Measurements from ENCODE around the gene RGL3.
"Not testable (repeated sequence)": the region's sequence is repeated elsewhere in the genome, so short reads cannot be mapped to it uniquely, and the experiment has no call there.

The RGL3 gene

DNA sequence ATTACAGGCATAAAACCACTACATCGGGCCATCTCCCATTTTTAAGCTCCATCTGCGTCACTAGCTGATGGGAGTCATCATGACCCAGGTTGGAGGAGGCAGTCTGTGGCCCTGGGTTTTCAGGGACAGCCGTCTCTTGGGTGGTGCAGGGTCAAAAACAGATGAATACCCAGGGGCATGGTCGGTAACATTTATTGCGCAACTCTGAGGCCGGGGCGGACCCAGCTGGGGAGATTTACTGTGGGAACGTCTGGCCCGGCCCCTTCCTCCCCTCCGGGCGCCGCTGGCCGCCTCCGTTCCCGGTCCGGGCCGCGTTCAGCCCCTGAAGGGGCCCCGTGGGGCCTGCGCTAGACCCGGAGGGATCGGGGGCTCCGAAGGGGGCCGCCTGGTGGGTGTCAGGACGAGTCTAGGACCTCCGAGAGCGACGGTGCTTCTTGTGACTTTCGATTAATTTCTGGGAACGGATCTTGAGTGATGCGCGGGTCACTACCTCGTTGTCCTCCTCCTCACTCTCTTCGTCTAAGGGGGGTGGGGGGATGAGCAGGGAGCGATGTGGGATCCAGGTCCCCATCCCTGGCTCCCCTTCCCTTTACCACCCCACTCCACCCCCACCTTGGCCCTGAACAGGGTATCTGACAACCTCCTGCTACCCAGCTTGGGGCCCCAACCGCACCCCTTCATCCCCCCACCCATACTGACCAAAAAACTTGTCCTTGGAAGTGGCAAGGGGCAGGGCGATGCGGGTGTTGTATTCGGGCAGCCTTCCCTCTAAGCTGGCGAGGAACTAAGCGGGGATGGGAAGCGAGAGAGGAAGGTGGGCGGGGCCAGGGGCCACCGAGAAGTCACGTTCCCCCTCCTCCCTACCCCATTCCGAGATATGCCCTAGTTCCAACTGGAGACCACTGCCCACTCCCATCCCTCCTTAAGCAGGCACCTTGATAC lies 1.6 kb upstream of the RGL3 start:
- no peak for DNase-seq (ENCODE audit: low read depth, low spot score)

DNA sequence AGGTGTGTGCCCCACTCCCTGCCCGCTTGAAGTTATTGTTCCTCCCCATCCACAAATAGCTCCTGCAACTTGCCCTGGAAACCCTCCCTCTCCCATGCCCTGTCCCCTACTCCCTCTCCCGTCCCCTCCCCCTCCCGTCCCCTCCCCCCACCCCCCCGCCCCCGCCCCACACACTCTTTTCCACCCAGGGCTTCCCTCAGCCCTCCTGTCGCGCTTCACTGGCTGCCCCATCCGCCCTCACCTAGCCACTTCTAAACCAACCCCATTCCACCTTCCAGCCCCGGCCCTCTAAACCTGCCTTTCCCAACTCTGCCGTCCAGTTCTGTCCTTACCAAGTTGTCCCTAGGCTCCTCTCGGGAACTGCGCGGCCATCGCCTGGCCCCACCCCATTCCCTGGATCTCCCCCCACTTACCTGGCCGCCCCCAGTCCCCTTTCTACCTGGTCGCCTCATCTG lies 993 bp downstream of the RGL3 start:
- DNase-seq (ENCODE audit: low read depth, low spot score), result no peak

DNA sequence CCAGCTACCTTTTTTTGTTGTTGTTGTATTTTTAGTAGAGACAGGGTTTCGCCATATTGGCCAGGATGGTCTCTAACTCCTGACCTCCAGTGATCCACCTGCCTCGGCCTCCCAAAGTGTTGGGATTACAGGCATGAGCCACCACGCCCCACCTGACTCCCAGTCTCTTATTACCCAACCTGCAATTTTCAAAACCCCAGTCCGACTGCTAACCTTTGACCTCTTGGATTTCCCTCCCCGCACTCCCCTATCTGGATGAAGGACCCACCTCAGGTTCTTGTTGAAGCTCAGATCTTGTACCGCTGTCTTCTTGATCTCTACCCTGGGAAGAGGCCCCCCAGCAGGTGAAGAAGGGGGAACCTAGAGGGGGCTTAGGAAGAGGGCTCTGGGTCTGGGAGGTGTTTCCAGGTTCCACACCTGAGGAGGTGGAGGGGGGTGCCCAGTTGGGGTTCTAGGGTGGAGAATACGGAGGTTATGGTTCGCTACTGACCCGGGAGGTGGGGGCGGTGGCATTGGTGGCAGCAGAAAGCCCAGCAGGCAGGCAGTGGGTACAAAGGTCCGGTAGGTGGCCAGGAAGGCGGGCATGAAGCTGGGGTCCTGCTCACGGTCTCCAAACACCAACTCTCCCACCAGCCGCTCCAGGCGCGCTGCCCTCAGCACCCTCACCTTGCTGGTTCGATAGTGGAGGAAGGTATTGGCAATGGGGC lies 2.6 kb downstream of the RGL3 start:
- DNase-seq (ENCODE audit: low read depth, low spot score), result no peak

DNA sequence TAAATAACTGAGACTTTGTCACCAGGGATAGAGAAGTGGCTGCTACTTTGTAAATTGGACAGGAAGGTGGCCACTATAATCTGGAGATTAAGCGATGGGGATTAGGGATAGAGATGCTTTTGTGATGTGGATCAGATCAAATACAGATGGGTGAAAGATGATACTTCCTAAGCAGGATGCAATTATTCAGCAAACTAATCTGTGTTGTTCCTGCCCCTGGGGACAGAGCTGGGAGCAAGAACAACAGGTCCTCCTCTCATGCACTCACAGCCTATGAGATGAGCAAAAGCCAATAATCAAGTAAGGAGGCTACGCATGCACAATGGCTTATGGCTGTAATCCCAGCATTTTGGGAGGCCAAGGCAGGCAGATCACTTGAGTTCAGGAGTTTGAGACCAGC lies 4.6 kb downstream of the RGL3 start:
- DNase-seq (ENCODE audit: low read depth, low spot score), result no peak

DNA sequence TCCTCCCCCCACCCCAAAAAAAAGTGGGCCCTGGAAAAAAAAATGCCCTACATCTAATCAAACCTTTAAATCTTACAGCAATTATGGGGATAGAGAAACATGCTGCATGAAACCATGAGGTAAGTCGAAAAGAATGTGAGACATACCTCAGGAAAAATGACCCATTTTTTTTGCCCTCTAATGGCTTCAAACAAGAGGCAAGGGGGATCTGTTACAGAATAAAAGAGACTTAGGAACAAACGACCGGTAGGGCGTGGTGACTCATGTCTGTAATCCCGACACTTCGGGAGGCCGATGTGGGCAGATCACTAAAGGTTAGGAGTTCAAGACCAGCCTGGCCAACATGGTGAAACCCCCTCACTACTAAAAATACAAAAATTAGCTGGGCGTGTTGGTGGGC lies 8.4 kb downstream of the RGL3 start:
- no peak for DNase-seq (ENCODE audit: low read depth, low spot score)

DNA sequence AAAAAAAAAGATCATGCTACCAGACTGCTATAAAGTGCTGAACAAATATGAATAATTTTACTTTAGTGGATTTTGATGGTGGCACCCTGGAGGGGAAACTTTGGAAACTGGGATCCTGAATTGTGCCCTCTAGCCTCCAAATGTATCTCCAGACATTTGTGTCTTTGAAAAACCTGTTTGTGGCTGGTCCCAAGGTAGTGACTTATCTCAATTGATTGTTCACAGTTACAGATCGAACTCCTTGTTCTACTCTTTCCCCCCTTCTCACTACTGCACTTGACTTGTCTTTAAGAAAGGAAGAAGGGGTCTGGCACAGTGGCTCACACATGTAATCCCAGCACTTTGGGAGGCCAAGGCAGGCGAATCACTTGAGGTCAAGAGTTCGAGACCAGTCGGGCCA lies 10.5 kb downstream of the RGL3 start:
- DNase-seq (ENCODE audit: low read depth, low spot score), result no peak

DNA sequence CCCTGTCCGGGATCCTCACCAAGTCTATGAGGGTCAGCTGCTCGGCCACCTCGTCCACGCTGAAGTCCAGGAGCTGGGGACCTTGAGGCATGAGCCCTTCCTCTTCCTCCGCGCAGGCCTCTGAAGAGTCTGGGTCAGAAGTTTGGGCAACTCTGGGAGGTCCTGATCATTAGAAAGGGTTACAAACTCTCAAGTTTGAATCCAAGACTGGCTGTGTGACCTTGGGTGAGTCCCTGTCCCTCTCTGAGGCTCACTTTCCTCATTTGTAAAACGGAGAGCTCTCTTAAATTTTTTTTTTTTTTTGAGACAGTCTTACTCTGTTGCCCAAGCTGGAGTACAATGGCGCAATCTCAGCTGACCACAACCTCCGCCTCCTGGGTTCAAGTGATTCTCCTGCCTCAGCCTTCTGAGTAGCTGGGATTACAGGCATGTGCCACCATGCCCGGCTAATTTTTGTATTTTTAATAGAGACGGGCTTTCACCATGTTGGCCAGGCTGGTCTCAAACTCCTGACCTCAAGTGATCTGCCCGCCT lies 12.3 kb downstream of the RGL3 start:
- DNase-seq (ENCODE audit: low read depth, low spot score), result not testable (repeated sequence)

DNA sequence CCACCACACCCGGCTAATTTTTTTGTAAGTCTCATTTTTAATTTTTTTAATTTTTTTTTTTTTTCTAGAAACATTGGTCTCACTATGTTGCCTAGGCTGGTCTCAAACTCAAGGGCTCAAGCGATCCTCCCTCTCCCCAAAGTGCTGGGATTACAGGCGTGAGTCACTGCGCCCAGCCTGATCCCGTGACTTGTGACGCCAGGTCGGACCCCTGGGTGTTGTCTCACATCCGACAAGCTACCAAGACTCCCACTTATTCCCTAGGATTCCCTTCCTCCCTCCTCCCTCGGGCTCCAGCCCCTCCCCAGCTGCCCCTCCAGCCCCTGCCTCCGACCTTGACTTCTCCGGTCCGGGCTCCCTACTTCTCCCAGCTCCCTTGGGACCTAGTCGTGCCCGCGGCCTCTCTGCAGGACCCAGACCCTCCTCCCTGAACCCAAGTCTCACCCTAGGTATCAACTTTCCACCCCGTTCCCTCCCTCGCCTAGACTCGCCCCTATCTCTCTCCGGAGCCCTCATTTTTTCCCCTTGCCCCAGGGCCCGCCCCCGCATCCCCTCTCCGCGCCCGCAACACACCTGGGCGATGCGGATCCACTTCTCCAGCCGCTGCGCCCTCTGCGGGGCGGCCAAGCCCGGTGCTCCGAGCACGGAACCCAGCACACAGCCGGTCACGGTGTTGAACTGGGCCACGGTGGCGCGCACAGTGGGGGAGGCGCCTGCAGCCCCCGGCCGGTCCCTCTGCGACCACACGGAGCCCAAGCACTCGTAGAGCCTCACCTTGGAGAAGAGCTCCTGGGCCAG lies 13.1 kb downstream of the RGL3 start:
- no peak for DNase-seq (ENCODE audit: low read depth, low spot score)

DNA sequence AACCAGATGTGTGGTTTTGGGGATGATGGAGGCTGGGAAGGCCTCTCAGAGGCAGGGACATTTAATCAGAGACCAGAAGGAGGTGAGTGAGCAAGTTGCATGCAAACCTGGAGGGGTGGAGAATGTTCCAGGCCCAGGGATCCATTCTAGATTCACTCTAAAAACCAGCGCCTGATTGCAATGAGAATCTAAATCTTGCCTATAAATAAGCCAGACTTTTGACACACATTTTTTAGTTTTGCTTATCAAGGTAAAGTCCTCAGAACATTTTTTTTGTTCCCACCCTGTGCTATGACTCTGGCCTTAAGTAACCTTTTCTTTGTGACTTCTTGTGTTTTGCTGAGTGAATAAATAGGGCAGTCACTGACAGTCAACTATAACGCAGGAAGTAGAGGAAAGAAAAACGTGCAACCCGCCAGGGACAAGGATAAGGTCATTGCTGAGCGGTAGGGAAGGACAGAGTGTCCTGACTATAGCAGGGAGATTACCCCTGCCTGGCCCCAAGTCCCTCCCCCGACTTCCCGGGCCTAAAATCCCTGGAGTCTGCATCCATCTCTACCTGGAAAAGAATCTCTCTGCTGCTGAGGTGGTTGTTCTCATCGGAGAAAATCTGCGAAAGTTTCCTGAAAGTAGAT lies 14.4 kb downstream of the RGL3 start:
- no peak for DNase-seq (ENCODE audit: low read depth, low spot score)

DNA sequence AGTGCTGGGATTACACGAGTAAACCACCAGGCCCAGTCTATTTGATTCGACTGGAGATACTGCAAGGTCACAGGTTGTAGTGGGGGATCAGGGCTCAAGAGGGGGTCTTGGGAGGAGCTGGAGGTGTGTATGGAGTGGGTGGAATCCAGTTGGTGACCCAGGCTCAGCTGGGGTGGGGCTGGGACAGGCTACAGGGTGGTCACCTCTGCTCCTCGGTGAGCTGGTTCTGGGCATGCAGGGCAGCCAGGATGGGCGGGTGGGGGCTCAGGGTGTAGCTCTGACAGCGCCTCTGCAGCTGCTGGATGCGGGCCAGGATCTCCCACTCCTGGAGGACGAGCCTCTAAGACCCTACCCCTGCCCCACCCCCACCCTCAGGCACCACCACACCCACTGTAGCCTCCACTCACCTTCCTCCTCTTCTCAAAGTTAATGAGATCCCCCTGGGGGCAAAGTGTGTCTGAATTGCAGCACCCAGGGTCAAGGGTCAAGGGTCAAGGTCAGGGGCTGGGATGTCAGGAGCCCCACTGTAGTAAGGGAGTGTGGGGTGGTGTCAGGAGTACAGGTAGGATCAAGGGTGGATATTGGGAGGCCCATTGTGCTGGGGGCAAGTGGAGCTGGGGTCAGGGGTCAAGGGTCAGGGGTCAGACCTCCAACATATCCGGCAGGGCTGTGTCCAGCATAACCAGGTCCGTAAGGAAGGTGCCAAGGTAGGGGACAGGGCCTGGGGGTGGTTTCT lies 17.1 kb downstream of the RGL3 start:
- DNase-seq (ENCODE audit: low read depth, low spot score), result no peak

DNA sequence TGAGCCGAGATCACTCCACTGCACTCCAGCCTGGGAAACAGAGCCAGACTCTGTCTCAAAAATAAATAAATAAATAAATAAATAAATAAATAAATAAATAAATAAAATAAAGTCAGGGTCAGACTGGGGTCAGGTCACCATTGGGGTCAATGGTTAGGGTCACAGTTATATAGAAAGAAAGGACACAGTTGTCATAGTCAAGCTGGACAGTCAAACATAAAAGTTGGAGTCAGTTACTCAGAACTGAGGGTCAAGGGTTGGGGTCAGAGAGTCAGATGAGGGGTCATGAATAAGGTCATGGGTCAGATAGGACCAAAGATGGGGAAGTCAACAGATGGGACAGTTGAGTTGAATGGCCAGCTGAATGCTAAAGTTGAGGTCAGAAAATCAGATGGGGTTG lies 18.3 kb downstream of the RGL3 start:
- no peak for DNase-seq (ENCODE audit: low read depth, low spot score)

DNA sequence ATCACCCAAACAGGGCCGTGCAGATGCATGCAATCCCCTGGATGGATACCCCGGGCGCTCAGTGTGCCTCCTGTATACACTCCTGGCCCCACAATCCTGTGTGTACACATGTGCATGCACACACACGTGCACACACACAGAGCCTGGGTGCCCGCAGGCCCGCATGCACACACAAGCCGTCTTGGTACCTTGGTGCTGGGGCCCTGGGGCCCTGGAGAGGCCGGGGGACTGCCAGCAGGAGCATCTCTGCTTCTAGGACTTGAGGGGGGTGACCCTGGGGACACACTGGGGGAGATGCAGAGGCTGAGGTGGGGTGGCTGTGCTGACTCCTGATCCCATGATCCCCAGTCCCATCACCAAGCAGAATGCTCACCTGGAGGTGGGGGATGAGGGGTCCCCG lies 19.4 kb downstream of the RGL3 start:
- no peak for DNase-seq (ENCODE audit: low read depth, low spot score)

DNA sequence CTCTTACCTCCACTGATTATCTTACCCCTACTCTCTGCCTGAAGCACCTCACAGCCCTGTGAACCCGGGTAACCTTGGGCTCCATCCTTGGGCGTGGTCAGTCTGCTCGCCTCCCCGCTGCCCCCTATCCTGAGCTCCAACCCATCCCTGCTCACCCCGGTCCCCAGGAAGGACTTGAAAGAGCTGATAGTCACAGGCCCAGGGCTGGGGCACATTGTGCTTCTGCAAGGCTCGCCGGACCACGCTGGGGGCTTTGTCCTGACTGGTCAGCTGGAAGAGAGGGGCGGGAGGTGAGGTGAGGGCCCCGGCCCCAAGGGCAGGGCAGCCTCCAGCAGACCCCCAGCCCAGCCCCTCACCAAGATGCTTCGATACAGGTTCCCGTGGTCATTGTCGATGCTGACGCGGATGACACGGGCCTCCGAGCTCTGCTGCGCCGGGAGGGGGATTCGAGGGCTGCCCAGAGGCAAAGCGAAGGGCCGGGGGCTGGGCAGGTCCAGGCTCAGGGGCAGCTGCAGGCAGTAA lies 22.0 kb downstream of the RGL3 start:
- no peak for DNase-seq (ENCODE audit: low read depth, low spot score)

DNA sequence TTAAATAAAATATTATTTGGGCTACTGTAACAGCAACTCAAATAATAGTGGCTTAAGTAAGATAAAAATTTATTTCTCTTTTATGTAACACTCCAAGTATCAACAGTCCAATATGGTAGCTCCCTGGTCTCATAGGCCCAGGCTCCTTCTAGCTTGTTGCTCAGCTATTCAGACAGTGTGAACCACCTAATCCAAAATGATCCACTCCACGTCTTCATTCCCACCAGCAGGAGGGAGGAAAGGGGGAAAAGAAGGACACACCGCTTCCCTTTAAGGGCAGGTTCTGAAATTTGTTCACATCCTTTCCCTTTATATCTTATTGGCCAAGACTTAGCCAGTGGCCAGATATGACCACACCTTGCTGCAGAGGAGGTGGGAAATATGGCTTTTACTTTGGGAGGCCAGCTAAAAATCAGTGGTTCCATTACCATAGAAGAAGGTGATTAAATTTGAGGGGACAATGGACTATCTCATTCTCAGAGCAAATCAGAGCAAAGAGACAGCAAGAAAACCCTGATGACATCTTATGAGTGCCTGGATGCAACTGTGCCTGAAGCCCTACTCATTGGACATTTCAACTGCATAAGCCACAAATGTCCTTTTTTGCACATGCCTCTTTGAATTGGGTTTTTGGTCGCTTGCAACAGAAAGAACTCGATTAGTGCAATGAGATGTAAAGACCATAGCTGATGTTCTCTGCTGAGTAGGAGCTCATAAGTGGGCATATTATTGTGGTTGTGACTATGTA lies 28.0 kb downstream of the RGL3 start:
- DNase-seq (ENCODE audit: low read depth, low spot score), result no peak

DNA sequence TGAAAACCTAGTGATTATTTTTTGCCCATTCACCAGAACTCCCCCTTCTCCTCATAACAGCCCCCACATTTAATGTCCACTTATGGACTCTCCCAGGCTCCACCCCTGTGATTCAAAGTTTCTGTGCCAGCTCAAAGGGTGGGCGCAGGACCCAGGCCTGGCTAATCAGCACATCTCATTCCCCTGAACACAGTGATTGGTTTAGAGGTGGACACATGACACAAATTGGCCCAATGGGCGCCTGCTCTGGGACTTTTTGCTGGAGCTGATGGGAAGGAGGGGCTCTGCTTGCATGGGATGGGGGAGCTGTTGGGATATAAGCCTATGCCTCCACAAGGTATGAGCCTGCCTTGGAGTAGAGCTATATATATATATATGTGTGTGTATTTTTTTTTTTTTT lies 28.8 kb downstream of the RGL3 start:
- DNase-seq (ENCODE audit: low read depth, low spot score), result no peak

DNA sequence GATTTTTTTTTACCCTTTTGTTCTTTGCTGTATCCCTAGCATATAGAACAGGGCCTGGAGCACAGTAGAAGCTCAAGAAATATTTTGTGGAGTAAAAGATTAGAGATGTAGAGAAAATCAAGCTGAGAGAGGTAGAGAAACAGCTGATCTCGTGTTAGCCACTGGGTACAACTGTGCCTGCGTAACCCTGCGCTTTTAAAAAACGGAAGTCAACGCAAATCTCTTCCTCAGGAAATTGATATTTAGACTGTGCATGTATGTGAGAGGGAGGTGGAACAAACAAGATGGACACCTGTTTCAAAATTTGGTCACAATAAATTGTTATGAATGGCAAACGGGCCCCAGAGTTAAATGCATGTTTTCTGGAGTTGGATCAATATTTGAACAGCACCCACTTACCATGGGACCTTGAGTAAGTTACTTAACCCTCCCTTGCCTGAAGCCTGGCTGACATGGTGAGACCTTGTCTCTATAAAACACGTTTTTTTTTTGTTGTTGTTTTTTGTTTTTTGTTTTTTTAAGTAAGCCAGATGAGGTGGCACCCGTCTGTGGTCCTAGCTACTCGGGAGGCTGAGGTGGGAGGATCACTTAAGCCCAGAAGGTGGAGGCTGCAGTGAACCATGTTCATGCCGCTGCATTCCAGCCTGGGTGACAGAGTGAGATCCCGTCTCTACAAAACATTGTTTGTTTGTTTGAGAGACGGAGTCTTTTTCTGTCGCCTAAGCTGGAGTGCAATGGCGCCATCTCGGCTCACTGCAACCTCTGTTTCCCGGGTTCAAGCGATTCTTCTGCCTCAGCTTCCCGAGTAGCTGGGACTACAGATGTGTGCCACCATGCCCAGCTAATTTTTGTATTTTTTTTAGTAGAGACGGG lies 31.7 kb downstream of the RGL3 start:
- no peak for DNase-seq (ENCODE audit: low read depth, low spot score)

DNA sequence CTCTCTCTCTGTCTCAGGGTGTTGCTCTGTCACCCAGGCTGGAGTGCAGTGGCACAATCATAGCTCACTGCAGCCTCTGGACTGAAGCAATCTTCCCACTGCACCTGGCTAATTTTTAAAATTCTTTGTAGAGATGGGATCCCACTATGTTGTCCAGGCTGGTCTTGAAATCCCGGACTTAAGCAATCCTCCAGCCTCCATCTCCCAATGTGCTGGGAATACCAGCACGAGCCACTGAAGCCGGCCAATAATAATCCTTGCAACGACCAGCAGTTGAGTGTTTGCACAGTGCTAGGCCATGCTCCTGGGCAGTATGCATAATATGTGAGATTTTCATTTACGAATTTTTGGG lies 34.4 kb downstream of the RGL3 start:
- DNase-seq (ENCODE audit: low read depth, low spot score), result no peak

DNA sequence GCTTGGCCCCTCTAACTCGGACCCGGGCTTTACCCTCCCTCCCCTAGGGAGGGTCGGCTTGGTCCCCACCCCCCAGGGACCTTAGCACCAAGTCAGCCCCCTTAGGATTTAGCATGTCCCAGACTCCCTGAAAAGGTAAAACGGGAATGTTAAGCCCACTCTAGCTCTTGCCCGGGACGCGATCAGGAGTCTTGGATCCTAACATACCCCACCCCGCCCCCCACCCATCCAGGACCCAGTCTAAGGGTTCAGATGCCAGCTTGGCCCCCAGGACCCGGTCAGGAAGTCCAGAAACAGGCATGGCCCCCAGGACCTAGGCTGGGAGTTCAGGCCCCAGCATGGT lies 35.4 kb downstream of the RGL3 start:
- DNase-seq (ENCODE audit: low read depth, low spot score), result no peak
